ENCODE measurements around the gene EFTUD2. TPM values are rescaled to one million over a fixed set of nuclear protein-coding genes. Genes with fewer than 3 reads are reported as not detected.
A peak's percentile ranks its signal among the peaks of the same experiment; 100 is the strongest.

Gene EFTUD2
- total RNA-seq, 1 donor from 2014 or later = 192 TPM

GRCh38 chr17:44924107-44924544 is 24.9 kb upstream of the EFTUD2 start:
- H3K27ac Mint-ChIP-seq (ENCODE audit: unreplicated experiment) = no peak overlapping the region

DNA sequence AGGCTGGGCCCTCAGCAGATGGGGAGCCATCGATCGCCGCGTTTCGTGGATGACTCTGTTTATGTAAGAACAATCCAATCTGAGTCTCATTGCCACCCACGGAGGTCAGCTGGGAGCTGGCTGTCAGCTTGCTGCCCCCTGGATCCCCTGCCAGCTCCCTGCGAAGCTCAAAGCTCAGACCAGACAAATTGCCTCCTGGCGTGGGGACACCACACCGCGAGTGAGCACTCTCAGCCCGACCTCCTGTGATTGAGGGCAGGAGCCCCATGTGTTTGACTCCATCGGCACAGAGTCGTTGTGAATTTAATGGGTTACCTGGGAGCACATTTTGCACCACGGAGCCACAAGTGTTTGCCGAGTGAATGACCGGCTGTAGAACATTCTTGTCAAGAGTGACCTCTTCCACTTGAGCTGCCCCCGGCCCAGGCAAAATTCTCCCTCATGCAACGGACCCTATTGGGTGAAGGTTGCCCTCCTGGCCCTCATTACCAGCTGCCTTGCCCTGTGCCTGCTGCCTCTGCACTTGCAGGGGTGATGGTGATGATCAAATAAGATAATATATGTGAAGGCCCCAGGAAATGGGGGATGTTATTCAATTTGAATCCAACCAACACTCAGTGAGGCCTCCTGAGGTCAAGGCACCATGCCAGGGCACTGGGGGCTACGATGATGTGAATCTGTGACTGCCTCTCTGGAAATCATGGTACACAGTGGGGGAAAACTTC is 23.7 kb upstream of the EFTUD2 start:
- peak overlapping the region; percentile 52 for H3K4me3 Mint-ChIP-seq
- H3K36me3 Mint-ChIP-seq (ENCODE audit: low read depth) = peaks cover 10% of the 10 kb centered on the region
- peaks cover 31% of the 10 kb centered on the region for H3K4me1 Mint-ChIP-seq
- H3K27me3 Mint-ChIP-seq (ENCODE audit: low read depth) = peaks cover 20% of the 10 kb centered on the region
- no peak overlapping the region for H3K27ac Mint-ChIP-seq (ENCODE audit: unreplicated experiment)
- TF ChIP-seq, protein P1, sequence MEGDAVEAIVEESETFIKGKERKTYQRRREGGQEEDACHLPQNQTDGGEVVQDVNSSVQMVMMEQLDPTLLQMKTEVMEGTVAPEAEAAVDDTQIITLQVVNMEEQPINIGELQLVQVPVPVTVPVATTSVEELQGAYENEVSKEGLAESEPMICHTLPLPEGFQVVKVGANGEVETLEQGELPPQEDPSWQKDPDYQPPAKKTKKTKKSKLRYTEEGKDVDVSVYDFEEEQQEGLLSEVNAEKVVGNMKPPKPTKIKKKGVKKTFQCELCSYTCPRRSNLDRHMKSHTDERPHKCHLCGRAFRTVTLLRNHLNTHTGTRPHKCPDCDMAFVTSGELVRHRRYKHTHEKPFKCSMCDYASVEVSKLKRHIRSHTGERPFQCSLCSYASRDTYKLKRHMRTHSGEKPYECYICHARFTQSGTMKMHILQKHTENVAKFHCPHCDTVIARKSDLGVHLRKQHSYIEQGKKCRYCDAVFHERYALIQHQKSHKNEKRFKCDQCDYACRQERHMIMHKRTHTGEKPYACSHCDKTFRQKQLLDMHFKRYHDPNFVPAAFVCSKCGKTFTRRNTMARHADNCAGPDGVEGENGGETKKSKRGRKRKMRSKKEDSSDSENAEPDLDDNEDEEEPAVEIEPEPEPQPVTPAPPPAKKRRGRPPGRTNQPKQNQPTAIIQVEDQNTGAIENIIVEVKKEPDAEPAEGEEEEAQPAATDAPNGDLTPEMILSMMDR (conservative IDR thresholded peaks at IDR 0.05) = no peak
- no peak for DNase-seq (ENCODE audit: low read depth, low spot score)
- no peaks in the 10 kb centered on the region for H3K9me3 Mint-ChIP-seq

More at GRCh38 chr17:44924107-44924544, 24.9 kb upstream of the EFTUD2 start:
- Mint-ChIP-seq H3K36me3 (ENCODE audit: low read depth) (peaks cover 10% of the 10 kb centered on the region), H3K9me3 (no peaks in the 10 kb centered on the region), H3K27me3 (ENCODE audit: low read depth) (peaks cover 20% of the 10 kb centered on the region), H3K4me3 (no peak overlapping the region), H3K4me1 (peaks cover 31% of the 10 kb centered on the region)
- no peak for DNase-seq (ENCODE audit: low read depth, low spot score)
- TF ChIP-seq, protein P1 (conservative IDR thresholded peaks at IDR 0.05) = no peak

DNA sequence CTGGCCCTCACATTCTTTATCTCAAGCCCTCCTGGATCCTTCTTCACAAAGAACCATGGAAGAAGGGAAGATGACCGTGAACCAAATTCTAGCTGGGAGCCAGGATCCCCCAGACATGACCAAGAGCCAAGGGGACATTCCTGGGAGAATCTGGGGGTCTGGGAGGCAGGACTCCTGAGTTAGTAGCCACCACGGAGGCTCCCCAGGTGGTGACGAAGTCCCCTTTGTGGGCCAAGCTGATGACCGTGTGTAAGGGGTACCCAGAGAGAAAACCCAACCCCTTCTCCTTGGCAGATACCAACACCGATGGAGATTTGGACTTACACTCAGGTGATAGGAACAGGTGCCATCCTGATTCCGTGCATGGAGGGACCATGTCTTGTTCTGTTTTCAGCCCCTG is 22.9 kb upstream of the EFTUD2 start:
- Mint-ChIP-seq H3K27me3 (ENCODE audit: low read depth) (peaks cover 20% of the 10 kb centered on the region), H3K4me1 (peaks cover 31% of the 10 kb centered on the region), H3K36me3 (ENCODE audit: low read depth) (peaks cover 10% of the 10 kb centered on the region), H3K27ac (ENCODE audit: unreplicated experiment) (no peak overlapping the region), H3K4me3 (no peak overlapping the region), H3K9me3 (no peaks in the 10 kb centered on the region)
- TF ChIP-seq, protein P1 (conservative IDR thresholded peaks at IDR 0.05) = no peak
- no peak for DNase-seq (ENCODE audit: low read depth, low spot score)

DNA sequence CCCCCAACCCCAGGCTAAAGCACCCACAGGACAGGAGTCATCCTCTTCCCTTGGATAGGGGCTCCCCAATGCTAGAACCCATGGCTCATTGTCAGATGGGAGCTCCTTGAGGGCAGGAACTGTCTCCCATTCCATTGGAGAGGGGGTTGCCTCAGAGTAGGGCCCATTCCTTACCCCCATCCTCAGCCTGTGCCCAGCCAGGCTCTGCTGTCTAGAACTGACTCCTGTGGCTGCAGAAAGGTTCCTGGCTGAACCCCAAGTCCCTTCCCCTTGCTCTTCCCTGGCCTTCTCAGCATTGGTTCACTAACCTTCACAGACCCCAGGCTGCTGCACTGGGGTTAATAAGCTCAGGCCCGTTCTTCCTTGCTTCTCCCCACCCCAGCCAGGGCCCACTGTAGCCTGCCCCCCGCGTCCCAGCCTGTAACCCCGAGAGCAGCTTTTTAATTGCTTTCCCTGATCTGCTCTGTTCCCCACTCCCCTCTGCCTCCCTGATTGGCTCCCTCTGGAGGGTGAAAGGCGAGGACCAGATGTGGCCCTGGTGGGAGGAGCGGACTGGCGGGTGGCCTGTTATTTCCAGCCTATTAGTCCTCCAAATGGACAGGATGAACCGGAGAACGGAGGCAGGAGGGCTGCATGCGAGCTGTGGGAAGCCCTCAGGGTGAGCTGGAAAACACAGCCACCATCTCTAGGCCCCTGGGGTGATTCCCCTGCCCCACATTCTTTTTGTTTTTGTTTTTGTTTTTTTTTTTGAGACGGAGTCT is 22.1 kb upstream of the EFTUD2 start:
- Mint-ChIP-seq H3K36me3 (ENCODE audit: low read depth) (peaks cover 6% of the 10 kb centered on the region), H3K27ac (ENCODE audit: unreplicated experiment) (no peak overlapping the region), H3K4me3 (peak overlapping the region; percentile 61), H3K4me1 (peaks cover 35% of the 10 kb centered on the region), H3K27me3 (ENCODE audit: low read depth) (peaks cover 20% of the 10 kb centered on the region), H3K9me3 (no peaks in the 10 kb centered on the region)
- DNase-seq (ENCODE audit: low read depth, low spot score) = no peak
- TF ChIP-seq, protein P1 (conservative IDR thresholded peaks at IDR 0.05) = no peak

DNA sequence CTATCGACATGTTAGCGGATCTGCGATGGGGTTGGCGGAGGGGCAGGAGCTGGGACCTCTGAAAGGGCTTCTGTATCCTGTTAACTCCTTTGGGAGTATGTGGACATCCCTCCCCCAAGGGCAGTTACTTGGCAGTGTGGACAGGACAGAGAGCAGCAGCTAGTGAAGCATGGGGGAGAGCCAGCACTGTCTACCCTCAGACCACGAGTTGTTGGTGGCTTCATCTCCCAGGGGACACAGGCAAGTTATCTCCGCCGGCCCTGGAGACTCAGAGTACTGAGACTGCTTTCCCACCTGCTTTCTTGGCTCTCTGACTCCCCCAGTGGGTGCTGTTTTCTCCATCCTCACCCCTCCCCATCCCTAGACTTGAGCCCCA is 21.3 kb upstream of the EFTUD2 start:
- no peaks in the 10 kb centered on the region for H3K9me3 Mint-ChIP-seq
- H3K27me3 Mint-ChIP-seq (ENCODE audit: low read depth) = peaks cover 20% of the 10 kb centered on the region
- H3K4me1 Mint-ChIP-seq = peaks cover 43% of the 10 kb centered on the region
- H3K36me3 Mint-ChIP-seq (ENCODE audit: low read depth) = peaks cover 3% of the 10 kb centered on the region
- no peak overlapping the region for H3K27ac Mint-ChIP-seq (ENCODE audit: unreplicated experiment)
- TF ChIP-seq, protein P1 (conservative IDR thresholded peaks at IDR 0.05) = no peak
- no peak overlapping the region for H3K4me3 Mint-ChIP-seq
- DNase-seq (ENCODE audit: low read depth, low spot score) = no peak

Measured in neural crest cell (in vitro differentiated cells).